GM19351 (cell line): Measurements from ENCODE around the gene SRGN.
"Not testable (repeated sequence)": the region's sequence is repeated elsewhere in the genome, so short reads cannot be mapped to it uniquely, and the experiment has no call there.

Experiments
- ATAC-seq: cut with Tn5 transposase; IDR thresholded peaks from one replicate; pipeline ENCODE4 v1.9.1; 2021; ENCODE audit warnings: mild to moderate bottlenecking, moderate library complexity; ENCODE audit not compliant: unreplicated experiment

Gene SRGN, protein sequence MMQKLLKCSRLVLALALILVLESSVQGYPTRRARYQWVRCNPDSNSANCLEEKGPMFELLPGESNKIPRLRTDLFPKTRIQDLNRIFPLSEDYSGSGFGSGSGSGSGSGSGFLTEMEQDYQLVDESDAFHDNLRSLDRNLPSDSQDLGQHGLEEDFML

DNA sequence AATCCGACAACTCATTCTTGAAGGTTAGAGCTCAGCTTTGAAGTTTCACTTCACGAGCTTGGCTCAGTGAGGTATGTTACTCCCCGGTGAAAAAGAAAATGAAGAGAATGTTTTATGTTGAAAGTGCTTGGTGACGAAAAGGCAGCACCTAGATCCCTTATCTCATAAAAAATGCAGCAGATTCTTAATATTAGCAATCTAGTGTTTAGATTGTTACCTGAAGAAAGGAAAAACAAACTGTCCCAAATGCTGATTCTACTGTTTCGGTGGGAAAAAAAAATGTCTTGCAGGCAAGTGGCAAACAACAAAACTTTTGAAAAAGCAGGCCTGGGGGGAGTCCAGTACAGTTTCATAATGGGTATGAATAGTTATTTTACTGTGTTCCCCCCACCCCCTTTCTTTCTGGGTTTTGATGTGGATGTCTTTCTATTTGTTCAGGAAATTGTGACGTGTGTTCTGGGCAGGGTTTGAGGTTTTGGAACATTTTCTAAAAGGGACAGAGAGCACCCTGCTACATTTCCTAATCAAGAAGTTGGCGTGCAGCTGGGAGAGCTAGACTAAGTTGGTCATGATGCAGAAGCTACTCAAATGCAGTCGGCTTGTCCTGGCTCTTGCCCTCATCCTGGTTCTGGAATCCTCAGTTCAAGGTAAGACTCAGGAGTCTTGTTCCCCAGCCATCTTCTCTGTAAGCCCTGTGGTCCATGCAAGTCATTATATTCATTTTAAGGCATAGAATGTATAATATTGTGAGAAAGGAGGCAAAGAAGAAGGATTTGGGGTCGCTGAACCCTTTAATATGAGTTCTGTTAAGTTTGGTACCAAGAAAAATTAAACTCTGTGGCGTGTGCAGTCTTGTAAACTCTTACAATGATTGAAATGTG, at the start of gene SRGN:
Gene SRGN, plus strand, starts transcription at position 514 of the 881 bp plus-strand sequence. Its CDS starts 55 bp downstream, at position 569.
- ATAC-seq: peak; percentile 63

DNA sequence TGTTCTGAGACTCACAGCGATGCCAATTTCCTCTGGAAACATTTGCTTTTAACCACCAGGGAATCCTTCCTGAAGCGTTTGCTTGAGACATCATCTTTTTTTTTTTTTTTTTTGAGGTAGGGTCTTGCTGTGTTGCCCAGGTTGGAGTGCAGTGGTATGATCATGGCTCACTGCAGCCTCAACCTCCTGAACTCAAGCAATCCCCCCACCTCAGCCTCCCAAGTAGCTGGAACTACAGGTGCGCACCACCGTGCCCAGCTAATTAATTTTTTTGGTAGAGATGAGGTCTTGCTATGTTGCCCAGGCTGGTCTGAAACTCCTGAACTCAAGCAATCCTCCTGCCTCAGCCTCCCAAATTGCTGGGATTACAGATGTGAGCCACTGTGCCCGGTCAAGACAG, 47.0 kb upstream of the SRGN start:
- not testable (repeated sequence) for ATAC-seq

DNA sequence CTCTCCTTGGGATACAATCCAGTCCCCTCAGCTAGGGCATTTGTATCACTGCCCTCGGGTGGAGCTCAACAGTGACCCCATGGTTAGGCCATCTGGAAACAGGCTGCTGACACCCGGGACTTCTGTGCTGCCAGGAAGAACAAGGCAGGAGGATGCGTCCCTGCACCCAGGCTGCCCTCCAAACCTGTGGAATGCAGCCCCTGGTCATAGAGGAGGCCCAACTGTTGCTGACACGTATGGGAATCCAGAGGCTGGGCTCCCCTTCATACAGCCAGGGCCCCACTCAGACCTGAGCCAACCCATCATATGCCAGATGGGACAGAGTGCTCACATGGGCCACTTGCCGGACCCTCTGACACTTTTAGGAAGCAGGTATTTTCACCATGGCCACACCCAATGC, 45.5 kb upstream of the SRGN start:
- no peak for ATAC-seq

DNA sequence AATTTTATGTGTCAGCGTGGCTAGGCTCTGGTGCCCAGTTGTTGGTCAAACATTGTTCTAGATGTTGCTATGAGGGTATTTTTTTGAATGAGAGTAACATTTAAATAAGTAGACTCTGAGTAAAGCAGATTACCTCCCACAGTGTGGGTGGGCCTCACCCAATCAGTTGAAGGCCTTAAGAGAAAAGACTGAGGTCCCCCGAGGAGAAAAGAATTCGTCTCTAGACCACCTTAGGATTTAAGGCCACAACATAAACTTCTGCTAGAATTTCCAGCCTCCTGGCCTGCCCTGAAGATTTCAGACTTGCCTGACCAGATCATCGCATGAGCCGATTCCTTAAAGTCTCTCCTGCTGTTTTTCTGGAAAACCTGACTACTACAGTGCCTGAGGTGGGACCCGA, 45.1 kb upstream of the SRGN start:
- no peak for ATAC-seq

DNA sequence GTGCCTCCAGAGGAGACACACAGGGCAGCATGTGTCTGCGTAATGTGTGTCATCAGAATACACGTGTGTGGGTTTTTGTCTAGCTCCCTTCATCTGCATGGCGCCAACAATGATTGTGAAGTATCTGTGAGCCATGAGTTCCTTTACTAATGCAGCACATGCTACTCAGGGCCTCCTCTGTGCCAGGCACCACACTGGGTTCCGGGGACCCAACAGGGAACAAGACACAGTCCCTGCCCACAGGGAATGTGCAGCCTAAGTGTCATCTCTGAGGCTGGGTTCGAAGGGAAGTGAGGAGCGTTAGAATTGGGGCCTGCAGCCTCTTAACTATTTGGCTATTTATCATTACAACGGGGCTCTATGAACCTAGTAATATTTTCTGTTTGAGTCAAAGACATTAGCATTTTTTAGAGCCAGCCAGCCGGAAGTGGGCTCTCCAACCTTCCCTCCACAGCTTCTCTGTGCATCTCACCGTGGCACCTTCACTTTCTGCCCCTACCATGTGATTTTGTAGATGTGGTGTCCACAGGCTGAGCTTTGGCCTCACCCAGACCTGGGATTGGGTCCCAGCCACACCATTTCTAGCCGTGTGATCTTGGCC, 43.9 kb upstream of the SRGN start:
- peak; percentile 47 for ATAC-seq

DNA sequence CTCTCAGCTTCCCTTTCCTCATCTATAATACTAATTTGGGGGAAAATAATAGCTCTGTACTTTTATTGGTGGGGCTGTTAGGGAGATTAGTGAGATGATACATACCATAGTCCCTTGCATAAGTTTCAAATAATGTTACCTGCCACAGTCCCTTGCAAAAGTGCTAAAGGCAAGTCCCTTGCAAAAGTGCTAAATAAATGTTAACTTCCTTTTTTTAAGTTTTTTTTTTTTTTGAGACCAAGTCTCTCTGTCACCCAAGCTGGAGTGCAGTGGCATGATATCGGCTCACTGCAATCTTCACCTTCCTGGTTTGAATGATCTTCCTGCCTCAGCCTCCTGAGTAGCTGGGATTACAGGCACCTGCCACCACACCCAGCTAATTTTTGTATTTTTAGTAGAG, 43.4 kb upstream of the SRGN start:
- peak; percentile 1 for ATAC-seq

DNA sequence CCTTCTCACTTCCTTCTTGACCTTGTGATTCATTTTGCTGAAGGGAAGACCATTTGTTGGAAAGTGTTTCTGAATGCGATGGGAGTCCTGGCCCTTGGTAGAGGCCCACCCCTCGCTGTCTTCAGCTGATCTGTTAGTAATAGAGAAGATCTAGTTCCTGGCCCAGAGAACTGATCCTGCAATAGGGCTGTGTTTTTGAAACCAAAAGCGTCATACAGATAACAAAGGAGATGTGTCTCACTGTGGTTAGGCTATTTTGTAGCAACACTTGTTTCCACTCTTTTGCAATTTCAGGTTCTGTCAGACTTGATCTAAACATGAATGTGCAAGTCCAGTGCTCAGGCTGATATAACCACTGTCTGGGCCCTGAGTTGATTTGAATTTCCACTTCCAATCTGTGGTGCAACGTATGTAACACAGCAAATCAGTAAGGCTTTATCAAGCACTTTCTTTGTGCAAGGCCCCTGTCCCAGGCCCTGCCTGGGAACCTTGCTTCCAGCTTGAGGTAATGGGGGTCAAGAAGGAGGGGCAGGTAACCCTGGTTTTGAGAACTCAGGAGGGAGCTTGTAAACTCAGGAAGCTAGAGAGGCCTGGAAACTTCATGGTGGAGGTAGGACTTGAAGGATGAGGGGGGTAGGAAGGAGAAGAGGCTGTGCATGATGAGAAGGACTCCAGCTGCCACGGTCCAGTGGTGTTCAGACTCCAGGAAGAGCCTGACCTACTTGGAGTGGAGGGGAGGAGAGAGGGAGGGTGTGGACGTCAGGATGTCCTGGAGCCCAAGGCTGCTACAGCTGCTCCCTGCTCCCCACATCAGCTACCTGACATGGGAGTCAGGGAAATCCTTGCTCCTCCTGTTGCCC, 42.2 kb upstream of the SRGN start:
- peak; percentile 63 for ATAC-seq

DNA sequence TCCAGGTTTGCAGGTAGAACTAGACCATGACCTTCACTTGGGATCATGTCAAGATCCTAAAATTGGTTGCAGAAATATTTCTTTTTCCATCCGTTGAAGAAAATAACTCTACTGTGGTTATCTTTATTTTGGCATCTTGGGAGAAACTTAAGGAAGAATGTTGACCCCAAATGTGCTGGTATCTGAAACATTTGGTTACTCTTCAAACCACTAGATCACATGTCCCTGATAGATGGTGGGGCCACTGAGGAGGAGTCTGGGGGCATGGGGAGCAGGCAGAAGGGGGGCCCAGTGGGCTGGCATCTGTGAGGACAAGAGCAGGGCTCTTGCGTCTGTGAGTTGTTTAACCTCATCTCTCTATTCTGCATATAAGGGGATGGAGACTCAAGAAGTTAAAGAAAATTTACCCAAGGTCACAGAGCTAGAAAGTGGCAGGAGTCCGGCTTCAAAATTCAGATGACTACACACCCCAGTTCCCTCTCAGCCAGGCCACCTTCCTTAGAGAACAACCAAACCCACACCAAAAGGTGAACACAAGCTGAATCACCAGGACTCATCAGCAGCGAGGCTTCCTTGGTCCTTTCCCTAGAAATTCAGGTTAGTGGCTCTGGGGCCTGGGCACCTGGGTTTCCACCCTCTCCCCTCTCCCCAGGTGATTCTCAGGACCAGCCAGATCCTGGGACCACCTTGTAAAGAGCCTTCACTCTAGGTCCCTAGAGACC, 40.6 kb upstream of the SRGN start:
- ATAC-seq: no peak

DNA sequence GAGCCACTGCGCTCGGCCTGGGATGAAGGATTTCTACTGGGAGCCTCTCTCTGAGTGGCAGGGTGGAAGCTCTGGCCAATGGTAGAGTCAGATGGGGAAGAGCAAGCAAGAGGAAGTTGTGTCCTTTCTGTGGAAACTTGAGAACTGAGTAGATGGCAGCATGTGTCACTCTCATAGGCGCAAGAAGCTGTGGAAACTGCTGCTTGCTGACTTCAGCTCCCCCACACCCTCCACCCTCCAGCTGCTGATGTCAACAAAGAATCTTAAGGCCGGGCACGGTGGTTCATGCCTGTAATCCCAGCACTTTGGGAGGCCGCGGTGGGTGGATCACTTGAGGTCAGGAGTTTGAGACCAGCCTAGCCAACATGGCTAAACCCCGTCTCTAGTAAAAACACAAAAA, 39.8 kb upstream of the SRGN start:
- ATAC-seq: no peak

DNA sequence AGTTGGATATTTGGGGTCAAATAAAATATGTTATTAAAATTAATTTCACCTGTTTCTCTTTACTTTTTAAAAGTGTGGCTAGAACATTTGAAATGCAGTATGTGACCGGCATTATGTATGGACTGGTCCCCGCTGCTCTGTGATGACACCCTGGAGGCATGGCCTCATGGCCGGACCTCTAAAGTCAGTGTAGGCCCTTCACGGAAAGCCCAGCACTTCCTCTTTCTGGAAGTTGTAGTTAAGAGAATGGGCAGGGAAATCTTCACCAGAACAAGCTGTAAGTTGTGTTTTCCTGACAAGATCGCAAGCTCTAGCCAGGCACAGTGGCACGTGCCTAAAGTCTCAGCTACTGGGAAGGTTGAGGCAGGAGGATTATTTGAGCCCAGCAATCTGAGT, 38.3 kb upstream of the SRGN start:
- no peak for ATAC-seq

DNA sequence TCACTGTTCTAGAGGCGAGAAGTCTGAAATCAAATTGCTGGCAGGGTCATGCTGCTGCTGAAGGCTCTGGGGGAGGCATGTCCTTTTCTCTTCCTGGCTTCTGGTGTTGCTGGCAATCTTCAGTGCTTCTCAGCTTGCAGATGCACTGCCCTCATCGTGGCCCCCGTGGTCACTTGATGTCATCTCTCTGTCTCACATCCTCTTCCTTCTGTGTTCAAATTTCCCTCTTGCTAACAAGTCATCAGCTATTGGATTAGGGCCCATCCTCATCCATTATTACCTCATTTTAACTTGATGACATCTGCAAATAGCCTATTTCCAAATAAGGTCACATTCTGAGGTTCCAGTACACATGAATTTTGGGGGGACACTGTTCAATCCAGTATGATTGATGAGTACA, 36.6 kb upstream of the SRGN start:
- peak; percentile 48 for ATAC-seq

DNA sequence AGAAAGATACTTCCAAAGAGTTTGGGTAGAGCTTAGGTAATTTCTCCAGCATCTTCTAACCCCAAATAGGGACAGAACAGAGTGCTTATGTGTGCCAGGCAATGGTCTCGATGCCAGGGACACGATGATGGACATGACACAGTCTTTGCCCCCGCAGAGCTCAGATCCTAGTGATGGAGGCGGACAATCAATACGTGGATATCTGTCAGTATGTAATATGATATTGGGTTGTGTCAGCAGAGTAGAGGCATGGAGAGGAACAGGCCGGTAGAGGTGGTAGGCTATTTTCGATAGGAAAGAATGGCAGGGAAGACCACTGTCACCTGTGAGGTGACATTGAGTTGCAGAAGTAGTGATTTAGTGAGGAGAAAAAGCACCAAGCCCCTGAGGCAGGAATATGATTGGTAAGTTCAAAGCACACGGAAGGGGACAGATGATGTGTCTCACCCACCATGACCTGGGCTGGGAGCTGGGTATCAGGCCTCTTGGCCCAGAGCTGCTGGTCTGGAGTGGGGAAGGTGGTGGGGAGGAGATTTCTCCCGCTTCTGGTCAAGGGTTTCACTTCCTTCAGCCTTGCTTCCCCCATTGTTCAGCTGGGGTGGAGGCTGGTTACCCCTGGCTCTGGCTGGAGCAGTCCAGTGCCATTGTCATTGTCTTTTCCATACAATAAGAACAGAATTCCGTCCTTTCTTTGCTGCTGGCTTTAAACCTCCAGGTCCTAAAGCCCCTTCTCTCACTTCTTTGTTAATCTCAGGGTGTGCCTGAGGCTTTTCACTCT, 36.0 kb upstream of the SRGN start:
- no peak for ATAC-seq

DNA sequence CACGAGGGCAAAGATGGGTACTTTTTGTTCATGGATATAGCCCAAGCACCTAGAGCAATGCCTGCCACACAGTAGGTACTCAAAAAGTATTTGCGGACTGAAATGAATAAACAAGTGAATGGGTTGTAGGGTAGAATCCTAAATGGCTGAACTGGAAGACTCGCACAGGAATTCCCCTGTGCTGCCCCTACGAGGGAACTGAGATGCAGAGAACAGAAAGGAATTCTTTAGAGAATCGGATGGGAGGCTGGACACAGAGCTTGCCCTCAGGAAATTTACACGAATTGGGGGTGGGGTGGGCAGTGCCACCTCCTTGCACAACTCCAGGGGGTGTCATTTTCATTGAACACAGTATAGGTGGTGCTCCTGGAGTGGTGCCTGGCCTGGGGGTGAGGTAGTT, 35.2 kb upstream of the SRGN start:
- no peak for ATAC-seq

DNA sequence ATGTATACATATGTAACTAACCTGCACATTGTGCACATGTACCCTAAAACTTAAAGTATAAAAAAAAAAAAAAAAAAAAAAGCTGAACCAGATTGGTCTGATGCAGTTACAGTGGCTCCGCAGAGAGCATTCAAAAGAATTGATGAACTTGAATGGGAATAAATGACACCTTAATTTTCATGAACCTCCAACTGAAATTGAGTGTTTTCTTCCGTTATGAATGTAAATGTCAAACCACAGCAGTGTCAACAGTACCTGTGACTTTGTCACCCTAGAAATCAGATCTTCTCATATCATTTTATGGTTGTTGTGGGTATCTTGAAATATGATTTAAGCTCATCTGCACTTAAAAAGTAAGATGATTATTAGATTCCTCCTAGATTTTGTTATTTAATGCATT, 32.7 kb upstream of the SRGN start:
- ATAC-seq: no peak

DNA sequence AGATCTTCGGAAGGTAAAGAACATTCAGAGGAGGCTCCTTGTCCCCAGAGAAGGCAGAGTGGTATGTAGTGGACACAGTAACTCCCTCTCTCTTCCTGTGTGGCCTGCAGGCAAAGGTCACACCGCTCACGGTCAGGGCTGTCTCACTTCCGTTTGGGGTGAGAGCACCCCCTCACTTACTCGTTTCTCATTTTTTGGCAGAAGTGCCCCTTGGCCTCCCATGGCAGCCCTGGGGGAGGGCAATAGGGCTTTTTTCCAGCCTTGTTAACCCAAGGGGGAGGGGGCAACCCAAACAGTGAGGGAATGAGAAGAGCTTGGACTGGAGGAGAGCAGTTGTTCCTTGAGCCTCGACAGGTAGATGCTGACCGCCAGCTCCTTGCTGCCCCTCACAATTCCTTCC, 31.8 kb upstream of the SRGN start:
- ATAC-seq: peak; percentile 47

DNA sequence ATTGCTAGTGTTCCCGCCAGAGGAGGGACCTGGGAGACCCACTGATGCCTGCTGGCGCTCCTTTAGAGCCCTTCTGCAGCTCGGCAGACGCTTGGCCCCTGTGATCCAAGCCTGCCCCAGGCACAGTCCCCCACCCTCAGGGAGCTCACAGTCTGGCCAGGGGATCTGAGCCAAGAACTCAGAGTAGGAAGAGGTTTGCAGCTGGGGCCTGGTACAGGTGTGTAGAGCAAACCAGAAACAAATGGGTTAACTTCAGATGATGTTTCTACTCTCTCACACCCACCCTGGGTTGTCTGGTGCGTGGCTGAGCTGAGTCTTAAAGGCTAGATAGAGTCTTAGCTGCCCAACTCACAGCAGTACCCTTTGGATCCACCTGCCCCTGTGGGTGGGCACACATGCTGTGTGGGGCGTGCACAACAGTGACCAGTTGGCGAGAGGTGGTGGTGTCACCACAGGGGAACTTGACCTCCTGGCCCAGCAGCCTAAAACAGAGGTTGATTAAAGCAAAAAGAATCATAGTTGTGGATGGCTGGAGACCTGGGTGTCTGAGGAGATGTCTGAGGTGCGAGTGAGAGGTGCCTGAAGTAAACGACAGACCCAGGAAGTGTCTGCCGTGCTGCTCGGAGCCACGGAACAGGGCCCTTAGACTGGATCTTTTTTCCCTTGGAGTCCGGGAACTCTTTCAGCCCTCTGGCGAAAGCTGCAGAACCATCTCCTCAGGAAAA, 31.2 kb upstream of the SRGN start:
- no peak for ATAC-seq

DNA sequence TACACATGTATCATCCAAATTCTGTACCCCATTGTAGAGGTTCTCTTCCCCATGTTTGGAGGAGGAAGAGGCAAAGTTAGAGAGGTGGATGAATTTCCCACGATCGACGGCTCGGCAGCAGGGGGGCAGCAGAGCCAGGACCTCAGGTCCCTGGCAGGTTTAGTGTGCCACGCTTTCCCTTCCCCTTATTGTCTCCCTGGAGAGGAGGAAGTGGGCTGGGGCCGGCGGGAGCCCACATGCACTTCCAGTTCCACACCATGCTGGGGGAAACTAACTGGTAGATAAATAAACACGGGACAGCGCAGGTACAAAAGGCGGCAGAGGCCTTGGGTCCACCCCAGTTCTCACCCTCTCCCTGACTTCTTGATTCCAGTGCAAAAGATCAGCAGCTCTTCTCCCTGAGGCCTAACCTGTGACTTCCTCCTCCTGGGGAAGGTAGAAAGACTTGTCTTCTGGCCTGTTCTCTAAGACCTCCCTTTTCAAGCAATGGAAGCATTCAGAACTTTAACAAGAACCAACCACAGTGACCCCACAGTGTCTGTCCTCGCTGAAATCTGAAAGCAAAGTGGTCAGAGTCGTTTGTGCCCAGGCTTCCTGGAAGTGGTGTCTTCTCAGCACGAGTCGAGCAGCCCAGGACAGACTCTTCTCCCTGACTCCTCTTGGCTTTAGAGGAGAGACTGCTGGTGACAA, 30.5 kb upstream of the SRGN start:
- ATAC-seq: no peak

DNA sequence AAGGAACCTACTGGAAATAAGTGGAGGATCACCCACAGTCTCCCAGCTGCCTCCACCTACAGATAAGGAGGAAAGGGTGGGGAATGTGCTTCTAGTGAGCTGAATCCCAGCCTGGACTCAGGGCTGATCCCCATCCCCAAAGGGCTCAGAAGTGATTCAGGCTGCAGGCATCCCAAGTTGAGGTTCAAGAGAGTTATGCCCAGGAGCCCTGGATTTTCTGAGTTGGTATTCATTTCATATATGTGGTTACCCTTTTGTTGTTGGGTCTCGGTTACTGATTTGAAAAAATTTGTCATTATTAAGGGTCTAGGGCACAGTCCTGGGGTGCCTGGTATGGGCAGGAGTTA, 30.0 kb upstream of the SRGN start:
- no peak for ATAC-seq
